ENCODE measurements around the gene PNPO. TPM values are rescaled to one million over a fixed set of nuclear protein-coding genes. Genes with fewer than 3 reads are reported as not detected.
A peak's percentile ranks its signal among the peaks of the same experiment; 100 is the strongest.
"Not testable (repeated sequence)": the region's sequence is repeated elsewhere in the genome, so short reads cannot be mapped to it uniquely, and the experiment has no call there.

The PNPO gene
- total RNA-seq, 4 donors from 2014 or later = 20.1 to 39.7 (median 30.8) TPM

GRCh38 chr17:47929218-47930000, 12.0 kb upstream of the PNPO start:
- DNase-seq (ENCODE audit: low spot score) = no peak

DNA sequence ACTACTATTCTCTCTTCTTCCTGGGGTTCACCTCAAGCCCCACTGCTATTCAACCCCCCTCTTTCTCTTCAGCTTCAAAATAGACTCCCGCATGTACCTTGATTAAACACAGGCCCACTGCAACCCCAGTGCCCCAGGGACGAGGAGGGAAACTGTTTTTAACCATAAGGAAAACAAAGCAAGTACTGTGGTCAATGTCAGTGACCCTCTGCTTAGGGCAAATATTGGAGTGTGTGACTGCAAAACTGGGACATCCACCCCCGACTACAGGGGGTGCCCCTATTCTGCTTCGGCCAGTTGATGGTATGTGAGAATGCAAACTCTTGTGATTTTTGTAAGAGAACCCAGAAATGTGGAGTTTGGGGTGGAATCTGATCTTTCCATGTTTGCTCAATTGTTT, 9.5 kb upstream of the PNPO start:
- TF ChIP-seq, protein P1, sequence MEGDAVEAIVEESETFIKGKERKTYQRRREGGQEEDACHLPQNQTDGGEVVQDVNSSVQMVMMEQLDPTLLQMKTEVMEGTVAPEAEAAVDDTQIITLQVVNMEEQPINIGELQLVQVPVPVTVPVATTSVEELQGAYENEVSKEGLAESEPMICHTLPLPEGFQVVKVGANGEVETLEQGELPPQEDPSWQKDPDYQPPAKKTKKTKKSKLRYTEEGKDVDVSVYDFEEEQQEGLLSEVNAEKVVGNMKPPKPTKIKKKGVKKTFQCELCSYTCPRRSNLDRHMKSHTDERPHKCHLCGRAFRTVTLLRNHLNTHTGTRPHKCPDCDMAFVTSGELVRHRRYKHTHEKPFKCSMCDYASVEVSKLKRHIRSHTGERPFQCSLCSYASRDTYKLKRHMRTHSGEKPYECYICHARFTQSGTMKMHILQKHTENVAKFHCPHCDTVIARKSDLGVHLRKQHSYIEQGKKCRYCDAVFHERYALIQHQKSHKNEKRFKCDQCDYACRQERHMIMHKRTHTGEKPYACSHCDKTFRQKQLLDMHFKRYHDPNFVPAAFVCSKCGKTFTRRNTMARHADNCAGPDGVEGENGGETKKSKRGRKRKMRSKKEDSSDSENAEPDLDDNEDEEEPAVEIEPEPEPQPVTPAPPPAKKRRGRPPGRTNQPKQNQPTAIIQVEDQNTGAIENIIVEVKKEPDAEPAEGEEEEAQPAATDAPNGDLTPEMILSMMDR (IDR thresholded peaks at IDR 0.05) = no peak
- no peak for ATAC-seq (ENCODE audit: low FRiP score)
- DNase-seq (ENCODE audit: low spot score) = no peak

More at GRCh38 chr17:47929218-47930000, 12.0 kb upstream of the PNPO start:
- no peak for ATAC-seq (ENCODE audit: low FRiP score)
- TF ChIP-seq, protein P1 (IDR thresholded peaks at IDR 0.05) = no peak

GRCh38 chr17:47934856-47935255, 6.5 kb upstream of the PNPO start:
- DNase-seq (ENCODE audit: low spot score) (no peak), ATAC-seq (ENCODE audit: low FRiP score) (no peak)
- TF ChIP-seq, protein P1 (IDR thresholded peaks at IDR 0.05) = no peak

GRCh38 chr17:47935468-47935867, 5.9 kb upstream of the PNPO start:
- not testable (repeated sequence) for ATAC-seq (ENCODE audit: low FRiP score); DNase-seq (ENCODE audit: low spot score)

DNA sequence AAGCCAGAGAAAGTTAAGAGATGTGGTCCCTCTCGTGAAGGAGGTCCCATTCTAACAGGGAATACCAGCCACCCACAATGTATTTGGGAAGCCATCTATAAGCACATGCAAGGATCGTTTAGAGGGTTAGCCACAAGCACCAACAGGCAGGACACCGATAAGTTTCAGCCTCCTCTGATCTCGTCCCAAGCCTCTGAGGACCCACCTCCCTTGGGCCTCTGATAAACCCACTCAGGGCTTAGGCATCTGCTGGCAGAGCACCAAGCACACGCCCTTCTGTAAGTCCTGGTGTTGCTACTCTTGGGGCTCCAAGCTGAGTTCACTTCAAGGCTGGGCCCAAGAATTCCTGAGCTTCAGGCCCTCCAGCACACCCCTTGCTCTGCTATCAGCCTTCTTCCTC, 5.4 kb upstream of the PNPO start:
- TF ChIP-seq, protein P1 (IDR thresholded peaks at IDR 0.05) = no peak
- DNase-seq (ENCODE audit: low spot score) = no peak
- peak; percentile 54 for ATAC-seq (ENCODE audit: low FRiP score)

GRCh38 chr17:47937941-47938340, 3.4 kb upstream of the PNPO start:
- DNase-seq (ENCODE audit: low spot score) (no peak), ATAC-seq (ENCODE audit: low FRiP score) (no peak)
- TF ChIP-seq, protein P1 (IDR thresholded peaks at IDR 0.05) = no peak

DNA sequence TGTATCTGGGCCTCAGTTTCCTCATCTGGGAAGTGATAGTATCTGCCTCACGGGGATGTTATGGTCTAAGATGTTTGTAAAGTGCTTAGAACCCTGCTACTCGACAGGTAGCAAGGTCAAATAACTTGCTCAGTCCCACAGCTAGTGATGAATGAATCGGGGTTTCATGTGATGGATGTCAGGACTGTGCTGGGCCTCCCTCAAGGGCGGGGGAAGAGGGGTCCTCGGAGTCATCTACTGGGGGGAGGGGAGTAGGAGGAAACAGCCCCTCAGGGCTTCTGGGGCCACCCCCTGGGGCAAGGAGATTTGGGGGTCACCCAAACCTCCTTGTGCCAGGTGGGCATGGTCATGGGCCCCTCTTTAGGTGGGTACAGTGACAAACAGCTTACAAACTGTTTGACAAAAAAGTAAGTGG, 732 bp downstream of the PNPO start:
- DNase-seq (ENCODE audit: low spot score) = no peak
- TF ChIP-seq, protein P1 (IDR thresholded peaks at IDR 0.05) = no peak
- ATAC-seq (ENCODE audit: low FRiP score) = no peak

Data from omental fat pad (tissue), 4 donors.